Stimulated activated naive B cell treated with anti-CD40 and anti-IgM and Interleukin-4, amounts not matched to agents 10 μg/mL and 1 μg/mL and 100 μg/mL, for 72 hours (primary cell): Measurements from ENCODE around the gene NOC2L.
A peak's percentile ranks its signal among the peaks of the same experiment; 100 is the strongest.

Source experiments
- ATAC-seq, 2 donors: fragments of 150-1000 bp; cut with Tn5 transposase; replicated peaks; 2 replicates each; pipeline ENCODE4 v1.10.0; 2021; ENCODE audit warnings: moderate library complexity in 1 of 2
- DNase-seq: peaks from one replicate; pipeline ENCODE4 v3.0.0; 2021
- H3K27ac Mint-ChIP-seq: one replicate; pipeline ENCODE4 v1.8.0; 2022; ENCODE audit warnings: mild to moderate bottlenecking, mixed read lengths
- H3K27me3 Mint-ChIP-seq, 2 donors: one replicate each; pipeline ENCODE4 v1.8.0; 2022; ENCODE audit warnings: mixed read lengths in 2 of 2
- H3K36me3 Mint-ChIP-seq, 2 donors: one replicate each; pipeline ENCODE4 v1.8.0; 2022; ENCODE audit warnings: mixed read lengths in 2 of 2, mild to moderate bottlenecking in 1 of 2
- H3K4me1 Mint-ChIP-seq, 2 donors: one replicate each; pipeline ENCODE4 v1.8.0; 2022; ENCODE audit warnings: mixed read lengths in 2 of 2, mild to moderate bottlenecking in 1 of 2
- H3K4me3 Mint-ChIP-seq, 2 donors: one replicate each; pipeline ENCODE4 v1.8.0; 2022; ENCODE audit warnings: mild to moderate bottlenecking in 2 of 2, mixed read lengths in 2 of 2, moderate library complexity in 1 of 2
- H3K9me3 Mint-ChIP-seq, 2 donors: one replicate each; pipeline ENCODE4 v1.8.0; 2022; ENCODE audit warnings: mixed read lengths in 2 of 2, mild to moderate bottlenecking in 1 of 2

Gene NOC2L

GRCh38 chr1:913491-914130, 45.4 kb downstream of the NOC2L start:
- Mint-ChIP-seq H3K4me1 (peaks cover 0 to 6% of the 10 kb centered on the region in 2 donors), H3K4me3 (no peak overlapping the region), H3K27ac (no peak overlapping the region), H3K27me3 (peaks cover 46 to 77% of the 10 kb centered on the region in 2 donors), H3K36me3 (peaks cover 0 to 3% of the 10 kb centered on the region in 2 donors), H3K9me3 (no peaks in the 10 kb centered on the region)
- DNase-seq (no peak), ATAC-seq (no peak)

GRCh38 chr1:912740-913301, 46.2 kb downstream of the NOC2L start:
- ATAC-seq: peak; percentile 34 to 57
- no peak for DNase-seq

GRCh38 chr1:911875-912739, 46.9 kb downstream of the NOC2L start:
- H3K27me3 Mint-ChIP-seq: peaks cover 46 to 77% of the 10 kb centered on the region in 2 donors
- H3K9me3 Mint-ChIP-seq: no peaks in the 10 kb centered on the region
- no peak overlapping the region for H3K27ac Mint-ChIP-seq
- ATAC-seq: no peak
- DNase-seq: no peak
- H3K36me3 Mint-ChIP-seq: peaks cover 0 to 7% of the 10 kb centered on the region in 2 donors
- peaks cover 5 to 7% of the 10 kb centered on the region in 2 donors for H3K4me1 Mint-ChIP-seq
- no peak overlapping the region for H3K4me3 Mint-ChIP-seq

More at GRCh38 chr1:912740-913301, 46.2 kb downstream of the NOC2L start:
- no peaks in the 10 kb centered on the region for H3K9me3 Mint-ChIP-seq
- H3K4me1 Mint-ChIP-seq: peaks cover 5 to 6% of the 10 kb centered on the region in 2 donors
- peaks cover 46 to 77% of the 10 kb centered on the region in 2 donors for H3K27me3 Mint-ChIP-seq
- H3K27ac Mint-ChIP-seq: no peak overlapping the region
- H3K36me3 Mint-ChIP-seq: peaks cover 0 to 7% of the 10 kb centered on the region in 2 donors
- H3K4me3 Mint-ChIP-seq: no peak overlapping the region

GRCh38 chr1:910881-911721, 48.0 kb downstream of the NOC2L start:
- ATAC-seq: no peak
- peaks cover 53 to 80% of the 10 kb centered on the region in 2 donors for H3K27me3 Mint-ChIP-seq
- no peak overlapping the region for H3K4me3 Mint-ChIP-seq
- H3K36me3 Mint-ChIP-seq: peaks cover 0 to 7% of the 10 kb centered on the region in 2 donors
- peak overlapping the region; percentile 37 for H3K27ac Mint-ChIP-seq
- peaks cover 14 to 17% of the 10 kb centered on the region in 2 donors for H3K4me1 Mint-ChIP-seq
- DNase-seq: no peak
- H3K9me3 Mint-ChIP-seq: no peaks in the 10 kb centered on the region

- Mint-ChIP-seq H3K36me3 (peaks cover 0 to 7% of the 10 kb centered on the region in 2 donors), H3K9me3 (no peaks in the 10 kb centered on the region), H3K4me1 (peaks cover 17 to 24% of the 10 kb centered on the region in 2 donors), H3K27me3 (peaks cover 56 to 80% of the 10 kb centered on the region in 2 donors), H3K4me3 (no peak overlapping the region), H3K27ac (no peak overlapping the region)
- ATAC-seq (no peak), DNase-seq (no peak)
Observed at GRCh38 chr1:910311-910880, 48.7 kb downstream of the NOC2L start.

- Mint-ChIP-seq H3K36me3 (peaks cover 0 to 7% of the 10 kb centered on the region in 2 donors), H3K9me3 (no peaks in the 10 kb centered on the region), H3K27me3 (peaks cover 54 to 78% of the 10 kb centered on the region in 2 donors), H3K4me3 (no peak overlapping the region), H3K4me1 (peaks cover 20 to 28% of the 10 kb centered on the region in 2 donors), H3K27ac (no peak overlapping the region)
- DNase-seq: no peak
- ATAC-seq: no peak
Observed at GRCh38 chr1:909861-910310, 49.2 kb downstream of the NOC2L start.

GRCh38 chr1:908661-909060, 50.4 kb downstream of the NOC2L start:
- ATAC-seq (no peak), DNase-seq (no peak)
- Mint-ChIP-seq H3K4me1 (peaks cover 23 to 33% of the 10 kb centered on the region in 2 donors), H3K27me3 (peaks cover 54 to 72% of the 10 kb centered on the region in 2 donors), H3K9me3 (no peaks in the 10 kb centered on the region), H3K4me3 (no peak overlapping the region), H3K36me3 (peaks cover 0 to 7% of the 10 kb centered on the region in 2 donors), H3K27ac (no peak overlapping the region)

- Mint-ChIP-seq H3K4me3 (no peak overlapping the region), H3K27me3 (peaks cover 53 to 68% of the 10 kb centered on the region in 2 donors), H3K9me3 (no peaks in the 10 kb centered on the region), H3K36me3 (peaks cover 0 to 7% of the 10 kb centered on the region in 2 donors), H3K27ac (no peak overlapping the region), H3K4me1 (peaks cover 23 to 33% of the 10 kb centered on the region in 2 donors)
- DNase-seq (no peak), ATAC-seq (no peak)
Observed at GRCh38 chr1:907611-908451, 51.2 kb downstream of the NOC2L start.

- H3K36me3 Mint-ChIP-seq: peaks cover 0 to 7% of the 10 kb centered on the region in 2 donors
- DNase-seq (peak; percentile 46), ATAC-seq (peak; percentile 90)
- peaks cover 48 to 68% of the 10 kb centered on the region in 2 donors for H3K27me3 Mint-ChIP-seq
- H3K4me1 Mint-ChIP-seq: peaks cover 18 to 33% of the 10 kb centered on the region in 2 donors
- peak overlapping the region; percentile 47 to 50 for H3K4me3 Mint-ChIP-seq
- no peak overlapping the region for H3K27ac Mint-ChIP-seq
- H3K9me3 Mint-ChIP-seq: no peaks in the 10 kb centered on the region
Observed at GRCh38 chr1:906600-907420, 52.2 kb downstream of the NOC2L start.

- Mint-ChIP-seq H3K4me1 (peaks cover 18 to 33% of the 10 kb centered on the region in 2 donors), H3K27ac (no peak overlapping the region), H3K9me3 (no peaks in the 10 kb centered on the region)
Observed at GRCh38 chr1:905811-906599, 53.1 kb downstream of the NOC2L start.

GRCh38 chr1:905071-905749, 53.8 kb downstream of the NOC2L start:
- ATAC-seq (peak; percentile 37 to 44), DNase-seq (peak; percentile 37)
- peaks cover 46 to 64% of the 10 kb centered on the region in 2 donors for H3K27me3 Mint-ChIP-seq
- no peaks in the 10 kb centered on the region for H3K9me3 Mint-ChIP-seq
- peaks cover 0 to 3% of the 10 kb centered on the region in 2 donors for H3K36me3 Mint-ChIP-seq
- H3K4me1 Mint-ChIP-seq: peaks cover 18 to 33% of the 10 kb centered on the region in 2 donors
- peak overlapping the region; percentile 87 for H3K27ac Mint-ChIP-seq
- H3K4me3 Mint-ChIP-seq: peak overlapping the region; percentile 78 to 80

More at GRCh38 chr1:905811-906599, 53.1 kb downstream of the NOC2L start:
- Mint-ChIP-seq H3K4me3 (peak overlapping the region; percentile 47 to 50), H3K27me3 (peaks cover 48 to 64% of the 10 kb centered on the region in 2 donors), H3K36me3 (peaks cover 0 to 4% of the 10 kb centered on the region in 2 donors)
- no peak for DNase-seq
- ATAC-seq: no peak
